GM19351 (cell line): ENCODE measurements around the gene TYW1.
"Not testable (repeated sequence)": the region's sequence is repeated elsewhere in the genome, so short reads cannot be mapped to it uniquely, and the experiment has no call there.

Source experiments
- ATAC-seq: cut with Tn5 transposase; IDR thresholded peaks from one replicate; pipeline ENCODE4 v1.9.1; 2021; ENCODE audit warnings: mild to moderate bottlenecking, moderate library complexity; ENCODE audit not compliant: unreplicated experiment

The TYW1 gene

GRCh38 chr7:66994051-66994450 lies 2.6 kb upstream of the TYW1 start:
- not testable (repeated sequence) for ATAC-seq

- ATAC-seq: peak; percentile 23
These were observed 2.0 kb upstream of the TYW1 start for GRCh38 chr7:66994691-66995049.

GRCh38 chr7:66995050-66995776 lies 1.4 kb upstream of the TYW1 start, which contains the start of gene SBDS:
SBDS (minus strand) TSS chr7:66995586; CDS start chr7:66995417, 169 bp downstream.
- ATAC-seq: peak; percentile 57

DNA sequence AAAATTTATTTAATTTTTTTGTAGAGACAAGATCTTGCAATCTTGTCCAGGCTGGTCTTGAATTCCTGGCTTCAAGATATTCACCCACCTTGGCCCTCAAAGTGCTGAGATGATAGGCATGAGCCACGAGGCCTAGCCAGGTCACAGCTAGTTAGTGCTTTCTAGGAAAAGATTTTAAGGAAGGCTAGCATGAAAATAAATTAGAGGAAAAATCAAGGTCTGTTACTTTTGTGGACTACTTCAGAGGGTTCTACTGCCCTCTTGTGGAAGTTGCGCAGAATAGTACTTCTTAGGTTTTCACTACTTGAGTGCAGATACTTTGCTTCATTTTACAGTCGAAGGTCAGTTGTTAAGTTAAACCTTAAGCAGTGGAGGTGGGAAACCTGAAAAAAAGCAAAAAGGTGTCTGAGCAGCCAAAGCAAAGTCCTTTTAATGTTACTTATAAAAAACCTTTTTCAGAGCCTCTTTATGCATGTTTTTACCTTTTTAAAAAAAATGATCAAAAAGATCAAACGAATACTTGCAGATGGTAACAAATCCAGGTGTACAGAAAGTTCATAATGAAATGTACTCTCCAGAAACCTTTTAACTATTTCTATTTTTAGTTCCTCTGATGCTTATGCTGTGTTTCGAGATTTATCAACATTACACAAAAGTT lies 4.1 kb downstream of the TYW1 start:
- ATAC-seq: not testable (repeated sequence)

DNA sequence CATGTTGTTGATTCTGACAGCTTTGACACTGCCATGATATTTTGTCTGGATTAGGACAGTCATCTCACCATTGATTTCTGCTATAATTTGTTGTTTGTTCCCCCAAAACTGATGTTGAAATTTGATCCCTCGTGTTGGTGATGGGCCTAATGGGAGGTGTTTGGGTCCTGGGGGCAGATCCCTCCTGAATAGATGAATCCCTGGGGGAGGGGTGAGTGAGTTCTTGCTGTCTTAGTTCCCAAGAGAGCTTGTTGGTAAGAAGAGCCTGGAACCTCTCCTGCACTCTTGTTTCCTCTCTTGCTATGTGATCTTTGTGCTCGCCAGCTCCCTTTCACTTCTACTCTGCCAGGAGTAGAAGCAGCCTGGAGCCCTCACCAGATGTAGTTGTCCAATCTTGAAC lies 7.5 kb downstream of the TYW1 start:
- ATAC-seq: not testable (repeated sequence)

- ATAC-seq: no peak
These were observed 10.3 kb downstream of the TYW1 start for GRCh38 chr7:67006965-67007364.

GRCh38 chr7:67008260-67008659 lies 11.6 kb downstream of the TYW1 start:
- ATAC-seq: no peak

- ATAC-seq: not testable (repeated sequence)
These were observed 13.0 kb downstream of the TYW1 start for GRCh38 chr7:67009677-67010076.

DNA sequence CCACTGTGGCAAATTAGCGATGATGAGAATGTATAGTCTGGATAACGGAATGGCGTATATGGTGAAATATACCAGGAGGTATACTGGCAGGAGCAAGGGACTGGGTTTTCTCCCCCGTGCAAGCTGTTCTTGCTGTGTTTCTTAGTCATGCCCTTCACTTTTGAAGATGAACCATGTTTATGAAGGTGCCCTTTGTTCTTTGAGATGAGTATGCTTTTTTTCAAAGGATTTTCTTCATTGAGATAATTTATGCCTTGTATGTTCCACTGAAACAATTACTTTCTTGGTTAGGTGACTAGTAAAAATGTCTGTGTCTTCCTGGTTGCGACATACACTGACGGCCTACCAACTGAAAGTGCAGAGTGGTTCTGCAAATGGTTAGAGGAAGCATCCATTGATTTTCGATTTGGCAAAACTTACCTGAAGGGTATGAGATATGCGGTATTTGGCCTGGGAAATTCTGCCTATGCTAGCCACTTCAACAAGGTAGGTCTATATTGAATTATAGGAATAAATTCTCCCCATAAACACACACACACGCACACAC lies 17.5 kb downstream of the TYW1 start:
- ATAC-seq: not testable (repeated sequence)

- ATAC-seq: not testable (repeated sequence)
These were observed 21.3 kb downstream of the TYW1 start for GRCh38 chr7:67017971-67018370.

DNA sequence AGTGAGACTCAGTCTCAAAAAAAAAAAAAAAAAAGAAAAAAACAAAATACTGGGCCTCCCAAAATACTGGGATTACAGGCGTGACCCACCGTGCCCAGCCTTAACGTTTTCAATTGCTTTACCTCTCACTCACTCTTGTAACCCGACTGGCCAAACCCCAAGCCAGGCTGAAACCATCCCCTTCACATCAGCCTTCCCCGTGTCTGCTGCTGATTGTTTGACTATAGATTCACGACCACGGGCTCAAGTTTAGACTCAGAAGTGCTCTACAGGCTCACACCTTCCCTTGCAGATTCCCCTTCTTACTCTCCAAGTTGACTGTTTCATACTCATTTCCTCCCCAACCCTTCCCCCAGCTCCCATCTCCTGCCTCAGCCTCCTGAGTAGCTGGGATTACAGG lies 22.3 kb downstream of the TYW1 start:
- no peak for ATAC-seq

DNA sequence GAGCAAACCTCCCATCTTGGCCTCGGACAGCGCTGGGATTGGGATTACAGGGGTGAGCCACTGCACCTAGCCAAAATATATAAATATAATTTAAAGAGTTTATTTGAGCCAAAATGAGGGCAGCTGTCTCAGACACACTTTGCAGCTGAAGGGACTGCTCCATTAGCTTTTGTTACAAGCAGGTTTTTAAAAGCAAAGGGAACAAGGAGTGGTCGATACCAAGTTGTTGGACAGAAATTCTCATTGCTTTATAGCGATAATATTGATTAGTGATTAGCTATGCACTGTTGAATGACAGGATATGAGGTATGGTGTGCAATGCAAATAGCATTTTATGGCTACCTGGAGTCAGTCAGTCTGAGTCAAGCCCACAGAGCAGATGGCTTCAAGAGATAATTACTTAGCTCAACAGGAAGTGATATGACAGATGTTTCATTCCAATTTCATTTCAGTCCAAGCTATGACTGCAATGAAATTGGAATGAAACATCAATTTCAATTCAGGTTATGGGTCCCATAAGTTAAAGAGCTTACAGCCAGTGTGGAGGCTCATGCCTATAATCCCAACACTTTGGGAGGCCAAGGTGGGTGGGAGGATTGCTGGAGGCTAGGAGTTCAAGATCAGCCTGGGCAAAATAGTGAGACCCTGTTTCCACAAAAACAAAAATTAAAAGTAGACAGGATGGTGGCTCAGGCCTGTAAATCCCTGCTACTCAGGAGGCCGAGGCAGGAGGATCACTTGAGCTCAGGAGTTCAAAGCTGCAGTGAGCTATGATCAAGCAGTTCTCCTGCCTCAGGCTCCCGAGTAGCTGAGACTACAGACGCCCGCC lies 23.1 kb downstream of the TYW1 start:
- no peak for ATAC-seq

DNA sequence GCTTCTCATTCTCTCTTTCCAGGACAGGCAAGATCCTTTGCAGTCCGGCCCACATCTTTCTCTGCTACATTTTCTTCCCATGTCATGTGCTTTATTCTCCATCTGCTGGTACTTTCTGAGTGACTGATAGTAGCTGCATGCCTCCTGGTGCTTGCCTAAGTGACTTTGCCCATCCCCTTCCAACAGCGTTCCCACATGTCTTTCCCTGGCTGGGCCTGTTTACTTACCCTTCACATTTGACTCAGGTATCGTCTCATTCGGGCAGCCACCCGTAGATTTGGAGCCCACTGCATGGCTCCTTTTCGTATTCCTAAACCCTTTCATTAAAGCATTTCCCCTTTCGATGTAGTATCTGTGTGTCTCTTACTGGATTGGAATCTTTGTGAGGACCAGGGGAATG lies 24.6 kb downstream of the TYW1 start:
- ATAC-seq: no peak

DNA sequence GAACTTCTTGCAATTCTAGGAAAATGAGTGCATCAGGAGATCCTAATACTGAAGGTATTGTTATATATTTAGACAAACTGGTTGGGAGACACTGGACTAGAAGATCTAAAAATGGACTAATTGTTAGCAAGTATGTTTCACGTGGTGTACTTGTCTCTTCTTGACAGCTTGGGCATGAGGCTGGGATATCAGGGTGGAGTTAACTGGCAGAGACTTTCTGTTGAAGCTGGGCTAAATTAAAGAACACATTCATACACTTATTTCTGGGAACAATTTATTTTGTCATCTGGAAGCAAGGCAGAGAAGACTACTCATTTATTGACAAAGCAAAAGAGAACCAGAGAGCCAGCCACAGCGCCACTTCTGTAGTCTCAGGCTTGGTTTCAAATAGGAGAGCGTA lies 25.9 kb downstream of the TYW1 start:
- ATAC-seq: no peak

- not testable (repeated sequence) for ATAC-seq
These were observed 28.8 kb downstream of the TYW1 start for GRCh38 chr7:67025459-67025858.

- ATAC-seq: not testable (repeated sequence)
These were observed 35.1 kb downstream of the TYW1 start for GRCh38 chr7:67031685-67032084.

DNA sequence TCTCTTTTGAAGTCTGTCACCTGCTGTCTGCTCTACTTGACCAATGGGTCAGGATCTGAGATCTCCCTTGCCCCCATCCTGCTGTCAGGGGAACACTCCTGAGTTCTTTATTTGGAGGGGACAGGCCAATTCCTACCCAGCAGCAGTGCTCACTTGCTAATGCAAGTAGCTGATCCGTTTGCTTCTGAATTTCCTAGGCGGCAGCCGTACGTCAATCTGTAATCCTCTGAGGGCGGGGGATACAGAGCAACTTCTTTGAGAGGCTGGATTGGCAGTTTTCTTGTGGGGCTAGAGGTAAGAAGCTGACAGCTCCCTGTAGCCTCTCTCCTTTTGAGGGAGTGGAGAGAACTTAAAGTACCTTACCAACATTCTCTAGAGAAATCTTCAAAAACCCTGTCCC lies 36.6 kb downstream of the TYW1 start:
- ATAC-seq: no peak

DNA sequence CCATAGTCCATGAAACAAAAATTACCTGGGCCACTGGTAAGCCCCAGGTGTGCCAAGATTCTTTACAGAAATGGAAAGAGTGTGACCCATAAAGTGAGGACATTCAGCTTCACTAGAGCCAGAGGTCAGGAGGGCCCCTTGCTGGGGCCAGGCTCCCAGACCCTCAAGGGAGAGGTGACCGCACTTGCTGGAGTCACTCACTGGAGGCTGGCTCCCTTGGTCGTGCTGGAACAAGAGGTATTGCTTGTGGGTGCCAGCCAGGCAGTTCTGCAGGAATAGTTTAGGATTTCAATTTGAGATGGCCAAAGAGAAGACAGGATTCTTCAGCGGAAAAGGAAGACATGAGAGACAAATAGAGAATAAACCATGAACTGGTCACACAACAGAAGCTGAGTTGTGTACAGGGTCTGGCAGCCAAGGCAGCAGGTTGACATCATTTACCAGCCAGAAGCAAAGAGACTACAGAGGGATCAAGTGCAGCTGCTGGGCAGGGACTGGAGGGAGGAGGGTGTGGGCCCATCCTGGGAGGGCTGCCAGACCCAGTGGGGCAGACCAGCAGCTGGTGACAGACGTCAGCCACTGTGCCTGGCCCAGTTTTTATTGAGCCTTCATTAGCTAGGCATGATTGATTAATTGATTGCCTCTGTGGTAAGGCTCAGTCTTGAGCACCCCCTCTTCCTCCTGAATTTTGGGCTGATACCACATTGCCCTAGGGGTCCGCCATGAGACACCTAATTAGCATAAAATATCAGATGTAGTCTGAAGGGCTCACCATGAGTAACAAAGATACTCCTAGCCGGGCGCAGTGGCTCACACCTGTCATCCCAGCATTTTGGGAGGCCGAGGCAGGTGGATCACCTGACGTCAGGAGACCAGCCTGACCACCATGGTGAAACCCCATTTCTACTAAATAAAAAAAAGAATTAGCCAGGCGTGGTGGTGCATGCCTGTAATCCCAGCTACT lies 40.1 kb downstream of the TYW1 start:
- ATAC-seq: not testable (repeated sequence)

DNA sequence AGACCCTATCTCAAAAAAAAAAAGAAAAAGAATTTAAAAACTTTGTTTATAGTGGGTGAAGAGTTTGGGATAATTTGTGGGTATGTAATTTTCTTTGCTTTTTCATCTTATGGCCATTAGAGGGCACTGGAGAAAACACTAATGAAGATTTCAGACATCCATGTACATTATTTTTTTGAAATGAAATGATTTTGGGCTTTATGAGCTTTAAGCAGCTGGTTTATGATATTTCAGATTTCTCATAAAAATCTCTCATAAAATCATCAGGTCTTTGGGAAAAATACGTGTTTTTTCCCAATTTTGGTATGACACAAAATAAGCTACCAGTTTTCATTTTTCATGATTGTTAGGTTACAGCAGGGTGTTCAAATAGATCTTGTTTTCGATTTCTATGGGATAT lies 44.2 kb downstream of the TYW1 start:
- ATAC-seq: not testable (repeated sequence)
